ENCODE data around the gene NAPA. TPM values are rescaled to one million over a fixed set of nuclear protein-coding genes. Genes with fewer than 3 reads are reported as not detected.

Gene NAPA
- total RNA-seq, 2 donors from 2014 or later = 92.7 to 113 TPM

DNA sequence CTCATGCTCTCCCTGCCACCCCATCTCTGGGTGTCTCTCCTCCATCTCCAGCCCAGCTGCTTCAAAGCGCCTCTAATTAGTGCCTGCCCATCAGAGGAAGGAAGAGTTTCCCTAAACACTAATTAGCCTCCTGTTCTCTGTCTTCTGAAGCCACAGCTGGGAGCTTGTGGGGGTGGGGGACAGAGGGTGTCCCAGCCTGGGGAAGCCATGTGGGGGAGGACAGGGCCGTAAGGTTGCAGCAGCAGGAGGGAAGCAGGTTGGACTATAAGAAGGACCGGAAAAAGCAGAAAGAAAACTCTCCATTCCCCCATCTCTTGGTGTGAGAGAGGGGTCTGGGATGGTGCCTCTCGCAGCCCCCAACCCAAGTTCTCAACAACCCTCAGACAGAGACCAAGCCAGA is 69.3 kb downstream of the NAPA start:
- DNase-seq (no peak), ATAC-seq (no peak)
- intact Hi-C loops (cut with DNase I) = no loop called here

DNA sequence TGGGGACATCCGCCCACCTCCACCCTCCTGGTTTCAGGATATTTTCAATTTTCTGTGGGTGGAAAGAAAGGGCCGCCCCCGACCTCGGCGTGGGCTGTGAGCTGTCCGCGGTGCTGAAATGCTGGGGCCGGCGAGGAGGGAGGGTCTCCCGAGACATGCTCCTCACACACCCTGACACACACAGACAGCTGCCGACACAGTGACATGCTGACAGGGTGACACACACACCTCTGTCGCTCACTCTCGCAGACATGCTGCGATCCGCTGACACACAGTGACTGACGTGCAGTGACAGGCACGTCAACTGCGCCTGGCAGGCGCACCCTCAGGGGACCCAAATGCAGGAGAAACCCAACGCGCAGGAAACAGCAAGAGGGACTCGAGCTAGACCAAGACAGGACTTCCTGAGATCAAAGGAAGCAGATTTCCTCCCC is 70.5 kb downstream of the NAPA start:
- DNase-seq = no peak
- ATAC-seq = no peak
- intact Hi-C loops (cut with DNase I) = no loop called here

DNA sequence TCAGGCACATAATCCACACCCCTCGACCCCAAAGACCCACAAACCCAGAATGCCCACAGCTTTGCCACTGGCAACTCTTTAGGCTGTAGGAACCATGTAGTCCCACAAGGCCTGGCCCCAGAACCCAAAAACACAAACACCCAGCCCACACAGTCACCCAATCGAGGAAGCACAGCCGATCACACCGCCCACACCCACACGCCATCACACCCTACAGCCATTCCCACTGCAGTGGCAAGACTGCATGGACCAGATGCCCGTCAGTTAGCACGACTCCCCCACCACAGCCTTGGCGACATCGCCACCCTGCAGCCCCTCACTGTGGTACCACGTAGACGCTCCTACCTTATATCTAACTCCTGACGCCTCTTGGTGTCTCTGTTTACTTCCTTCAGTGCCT is 71.5 kb downstream of the NAPA start:
- no peak for DNase-seq
- intact Hi-C loops (cut with DNase I) = no loop called here
- ATAC-seq = no peak

DNA sequence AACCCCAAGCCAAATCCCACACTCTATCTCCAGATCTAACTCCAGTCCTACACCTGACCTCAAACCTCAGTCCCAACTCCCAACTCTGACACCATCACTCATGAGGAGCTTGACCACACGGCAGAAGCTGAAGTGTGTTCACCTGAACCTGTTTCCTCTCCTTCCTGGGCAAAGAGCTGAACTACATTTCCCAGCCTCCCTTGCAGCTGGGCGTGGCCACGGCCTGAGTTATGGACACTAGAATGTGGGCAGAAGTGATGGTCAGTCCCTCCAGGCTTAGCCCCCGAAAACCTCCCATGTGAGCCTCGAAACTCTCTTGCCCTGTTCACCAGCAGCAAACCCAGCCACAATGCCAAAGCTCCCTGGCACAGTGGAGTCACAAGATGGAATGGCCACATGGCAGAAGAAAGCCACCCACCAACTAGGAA is 76.1 kb downstream of the NAPA start:
- intact Hi-C loops (cut with DNase I) = loop anchor here (2.0 to 10.0 kb wide), 3 partner anchors 78 to 268 kb away; partner anchors contain the start of genes BICRA (in 1 of the 2) and NAPA (in 1 of the 2)
- DNase-seq (no peak), ATAC-seq (no peak)

Other genes starting within 250 kb of the NAPA start
- 10 to 100 TPM; 16.1 to 17.1 TPM for gene INAFM1, start 240.2 kb downstream of the NAPA start, total RNA-seq
- 10 to 100 TPM; 13.4 to 15.6 TPM for gene C5AR1, start 205.2 kb downstream of the NAPA start, total RNA-seq
- gene C5AR2, start 182.9 kb downstream of the NAPA start, total RNA-seq = 1 to 10 TPM in 1 of 2 donors, under 1 TPM in 1; 0.81 to 2.4 TPM
- gene DHX34, start 165.7 kb downstream of the NAPA start, total RNA-seq = 1 to 10 TPM; 5.9 to 6.8 TPM
- 1 to 10 TPM; 5.6 to 7.0 TPM for gene MEIS3, start 95.5 kb downstream of the NAPA start, total RNA-seq
- gene SLC8A2, start 43.2 kb downstream of the NAPA start, total RNA-seq = under 1 TPM in 1 of 2 donors, not detected in 1; 0.15 TPM
- gene KPTN, start 30.8 kb downstream of the NAPA start, total RNA-seq = 10 to 100 TPM in 1 of 2 donors, 1 to 10 TPM in 1; 6.9 to 10.5 TPM
- gene ZNF541, start 58.1 kb upstream of the NAPA start, total RNA-seq = under 1 TPM; 0.13 to 0.21 TPM
- gene BICRA, start 94.1 kb upstream of the NAPA start, total RNA-seq = 10 to 100 TPM in 1 of 2 donors, 1 to 10 TPM in 1; 7.2 to 11.6 TPM
- gene EHD2, start 198.4 kb upstream of the NAPA start, total RNA-seq = 10 to 100 TPM; 91.1 to 98.8 TPM
- gene NOP53, start 230.5 kb upstream of the NAPA start, total RNA-seq = 100 to 1,000 TPM; 172 to 184 TPM